Measurements from ENCODE around the gene MACROD2.

- TF ChIP-seq CTCF (IDR thresholded peaks at IDR 0.05 in 2 of 3, conservative IDR thresholded peaks at IDR 0.05 in 1 of 3; ENCODE audit: borderline replicate concordance in 1 of 3, insufficient read depth in 1 of 3, low read depth in 2 of 3, low read length in 2 of 3) (no peak), ATF3 (IDR thresholded peaks at IDR 0.05) (no peak), SP1 (IDR thresholded peaks at IDR 0.05; ENCODE audit: low read depth) (no peak), REST (IDR thresholded peaks at IDR 0.05; ENCODE audit: low read depth) (no peak), EZH2 (IDR thresholded peaks at IDR 0.05) (no peak), JUND (IDR thresholded peaks at IDR 0.05) (no peak), ZFX (IDR thresholded peaks at IDR 0.05) (no peak), POLR2AphosphoS5 (IDR thresholded peaks at IDR 0.05; ENCODE audit: low read depth, low read length) (no peak), POLR2A (IDR thresholded peaks at IDR 0.05; ENCODE audit: borderline replicate concordance, extremely low read depth, insufficient read depth, insufficient read length) (no peak), ELF1 (IDR thresholded peaks at IDR 0.05; ENCODE audit: borderline replicate concordance, low read depth) (no peak), RAD21 (IDR thresholded peaks at IDR 0.05; ENCODE audit: low read depth) (no peak), EGR1 (IDR thresholded peaks at IDR 0.05; ENCODE audit: low read depth) (no peak), MAX (IDR thresholded peaks at IDR 0.05) (no peak), YY1 (IDR thresholded peaks at IDR 0.05; ENCODE audit: extremely low read depth, insufficient replicate concordance, low read depth, low read length) (no peak)
Measured at GRCh38 chr20:14126856-14127255, 131.5 kb downstream of the MACROD2 start.

Data from HCT116 (cell line).